Measurements from ENCODE around the gene FOXP1.

DNA sequence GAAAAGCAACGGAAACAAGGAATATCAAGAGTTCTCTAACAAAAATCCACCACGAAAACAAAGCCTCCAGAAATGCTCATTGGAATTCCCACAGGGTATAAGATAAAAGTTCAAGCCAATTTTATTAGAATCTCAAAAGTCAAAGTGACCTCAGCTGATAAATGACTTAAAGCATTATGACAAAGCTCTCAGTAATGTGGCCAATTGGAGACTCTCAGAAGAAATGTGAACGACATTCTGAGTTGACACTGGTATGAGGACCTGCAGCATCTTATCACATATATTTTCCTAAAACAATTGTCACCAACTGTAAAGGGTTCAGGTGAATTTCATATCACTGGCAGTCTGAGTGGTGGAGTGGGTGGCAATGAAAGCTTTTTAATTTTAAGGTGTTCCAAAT lies 199.1 kb downstream of the FOXP1 start:
- TF ChIP-seq CTCF (conservative IDR thresholded peaks at IDR 0.05 in 1 of 2, IDR thresholded peaks at IDR 0.05 in 1 of 2; ENCODE audit: low read depth in 1 of 2, low read length in 2 of 2), result no peak
- TF ChIP-seq EZH2 (IDR thresholded peaks at IDR 0.05; ENCODE audit: low read length, missing control alignments), result no peak

All from fibroblast of lung (primary cell).